HepG2 (cell line): Measurements from ENCODE around the gene KANK3. TPM values are rescaled to one million over a fixed set of nuclear protein-coding genes. Genes with fewer than 3 reads are reported as not detected.
A peak's percentile ranks its signal among the peaks of the same experiment; 100 is the strongest.

ENCODE experiments used
- ARID5B ChIP-seq: IDR thresholded peaks from 2 replicates; pipeline ENCODE4 v1.4.0; 2020; ENCODE audit warnings: mild to moderate bottlenecking, missing genetic modification reagents
- CBX5 ChIP-seq: sonication (generic); formaldehyde crosslinking; IDR thresholded peaks from 2 replicates; pipeline ENCODE4 v1.4.0; 2020; ENCODE audit warnings: missing genetic modification reagents, borderline replicate concordance
- ESRRA ChIP-seq: sonication (generic); formaldehyde crosslinking; IDR thresholded peaks from 2 replicates; pipeline ENCODE4 v1.5.1; 2020; ENCODE audit warnings: mild to moderate bottlenecking, low read depth, missing genetic modification reagents
- HMGXB3 ChIP-seq: sonication (generic); formaldehyde crosslinking; IDR thresholded peaks from 2 replicates; pipeline ENCODE4 v1.4.0; 2020; ENCODE audit warnings: missing genetic modification reagents, borderline replicate concordance
- MAZ ChIP-seq, 2 experiments: sonication (generic) in 1 of 2; formaldehyde crosslinking in 1 of 2; IDR thresholded peaks; 2 replicates each; pipeline versions ENCODE4 v1.5.0 to v1.6.1; 2012 to 2020; ENCODE audit warnings: low read depth in 2 of 2, mild to moderate bottlenecking in 2 of 2, borderline replicate concordance in 1 of 2, improper control_type of control experiment in 1 of 2, low read length in 1 of 2, missing genetic modification reagents in 1 of 2, moderate library complexity in 1 of 2
- PHF8 ChIP-seq: sonication (generic); formaldehyde crosslinking; IDR thresholded peaks from 2 replicates; pipeline ENCODE4 v1.5.0; 2020; ENCODE audit warnings: missing genetic modification reagents
- REST ChIP-seq, 2 experiments: IDR thresholded peaks; 2 replicates each; pipeline ENCODE4 v1.6.1; 2011 to 2012; ENCODE audit warnings: low read length in 2 of 2, borderline replicate concordance in 1 of 2, low read depth in 1 of 2, mild to moderate bottlenecking in 1 of 2, moderate library complexity in 1 of 2
- SNAPC4 ChIP-seq: sonication (generic); formaldehyde crosslinking; IDR thresholded peaks from 2 replicates; pipeline ENCODE4 v1.4.0; 2020; ENCODE audit warnings: mild to moderate bottlenecking, missing genetic modification reagents
- ZNF224 ChIP-seq: sonication (generic); formaldehyde crosslinking; IDR thresholded peaks from 2 replicates; pipeline ENCODE4 v1.5.0; 2020; ENCODE audit warnings: mild to moderate bottlenecking, missing genetic modification reagents
- polyA plus RNA-seq, 8 experiments: library from polyadenylated mRNA; depleted of rRNA in 3 of 8; stranded (reverse) in 7 of 8; unstranded in 1 of 8; fragments of >200 nt; fragmentation: Illumina TruSeq in 4 of 8; extraction: Trizol in 4 of 8; gene quantifications; 2 replicates each; pipeline versions ENCODE4 v1.2.1 to v1.2.3, GENCODE V29; 2011 to 2016; ENCODE audit warnings: low read depth in 4 of 8, missing spikeins in 1 of 8, mixed read lengths in 1 of 8; ENCODE audit not compliant: insufficient read depth in 1 of 8
- total RNA-seq, 5 experiments: library from RNA; depleted of rRNA; stranded (reverse); fragments of >200 nt; fragmentation: Illumina TruSeq; extraction: Trizol; gene quantifications; 2 replicates each; pipeline ENCODE4 v1.2.3, GENCODE V29; 2016; ENCODE audit warnings: low read depth in 1 of 5

The KANK3 gene
- total and polyA plus RNA-seq, 2 of the 13 experiments (the other 11 are each of a cell fraction or from before 2014, with no cell fraction given) = 0.15 to 0.20 TPM

- no peak for TF ChIP-seq SNAPC4 (CRISPR knock-in tag)
- TF ChIP-seq MAZ (IDR thresholded peaks at IDR 0.05; ENCODE audit: borderline replicate concordance, low read depth, low read length) = peak; percentile 54; the same call in 1 of the 2 replicates
- no peak for TF ChIP-seq MAZ (CRISPR knock-in tag; IDR thresholded peaks at IDR 0.05; ENCODE audit: low read depth)
- TF ChIP-seq CBX5 (CRISPR knock-in tag) = no peak
- TF ChIP-seq ZNF224 (CRISPR knock-in tag) = no peak
- no peak for TF ChIP-seq REST (IDR thresholded peaks at IDR 0.05; ENCODE audit: borderline replicate concordance in 1 of 2, low read depth in 1 of 2, low read length in 2 of 2)
- peak; percentile 76 for TF ChIP-seq ARID5B (CRISPR knock-in tag)
- no peak for TF ChIP-seq ESRRA
- no peak for TF ChIP-seq HMGXB3
- TF ChIP-seq PHF8 (CRISPR knock-in tag) = no peak
These were observed 19.1 kb upstream of the KANK3 start (continued) for GRCh38 chr19:8361921-8362793.
